SK-N-MC (cell line): ENCODE measurements around the gene NDUFA13.

Experiments
- DNase-seq: peaks from one replicate; pipeline ENCODE4 v3.0.0-alpha.2; 2011; ENCODE audit warnings: low read depth, low spot score
- H3K27ac ChIP-seq: fragments of 200-600 bp; sonication (generic); 2 replicates; pipeline ENCODE4 v1.5.1; 2016; ENCODE audit warnings: mixed run types
- H3K36me3 ChIP-seq: fragments of 200-600 bp; sonication (generic); 2 replicates; pipeline ENCODE4 v1.6.1; 2017; ENCODE audit warnings: antibody characterized with exemption, low read length, mixed read lengths; ENCODE audit not compliant: insufficient read depth
- H3K4me3 ChIP-seq: fragments of 200-600 bp; sonication (generic); 2 replicates; pipeline ENCODE4 v1.5.1; 2016
- H3K9ac ChIP-seq: fragments of 200-600 bp; sonication (generic); 2 replicates; pipeline ENCODE4 v1.8.0; 2017; ENCODE audit warnings: mixed run types, mixed read lengths; ENCODE audit not compliant: insufficient read length
- H3K9me3 ChIP-seq: fragments of 200-600 bp; sonication (generic); 2 replicates; pipeline ENCODE4 v1.6.1; 2017; ENCODE audit warnings: low read depth, mild to moderate bottlenecking, antibody characterized with exemption, low read length, moderate library complexity, mixed read lengths
- EZH2 ChIP-seq: fragments of 200-600 bp; sonication (generic); IDR thresholded peaks from one replicate; pipeline ENCODE4 v1.6.1; 2017; ENCODE audit warnings: antibody characterized with exemption
- FOXP2 ChIP-seq: optimal IDR thresholded peaks from 2 replicates; pipeline ENCODE3; 2011; ENCODE audit warnings: mild to moderate bottlenecking, moderate library complexity; ENCODE audit not compliant: insufficient read depth; ENCODE audit errors: extremely low read length, control extremely low read depth
- POLR2AphosphoS5 ChIP-seq: IDR thresholded peaks from 2 replicates; pipeline ENCODE4 v1.6.1; 2012; ENCODE audit warnings: mild to moderate bottlenecking, low read depth, low read length, borderline replicate concordance

NDUFA13 gene

GRCh38 chr19:19552798-19553197 lies 36.8 kb downstream of the NDUFA13 start:
- H3K36me3 ChIP-seq: no peaks in the 10 kb centered on the region
- H3K9me3 ChIP-seq: no peaks in the 10 kb centered on the region
- H3K9ac ChIP-seq: no peak overlapping the region
- H3K4me3 ChIP-seq: no peak overlapping the region
- no peak for DNase-seq
- no peak overlapping the region for H3K27ac ChIP-seq
- TF ChIP-seq FOXP2: no peak
- no peak for TF ChIP-seq POLR2AphosphoS5
- TF ChIP-seq EZH2: no peak

- Histone ChIP-seq H3K4me3 (no peak overlapping the region), H3K27ac (no peak overlapping the region), H3K36me3 (no peaks in the 10 kb centered on the region), H3K9ac (no peak overlapping the region), H3K9me3 (no peaks in the 10 kb centered on the region)
- no peak for DNase-seq
- TF ChIP-seq POLR2AphosphoS5 (no peak), EZH2 (no peak), FOXP2 (no peak)
These were observed 37.6 kb downstream of the NDUFA13 start for GRCh38 chr19:19553670-19554069.

DNA sequence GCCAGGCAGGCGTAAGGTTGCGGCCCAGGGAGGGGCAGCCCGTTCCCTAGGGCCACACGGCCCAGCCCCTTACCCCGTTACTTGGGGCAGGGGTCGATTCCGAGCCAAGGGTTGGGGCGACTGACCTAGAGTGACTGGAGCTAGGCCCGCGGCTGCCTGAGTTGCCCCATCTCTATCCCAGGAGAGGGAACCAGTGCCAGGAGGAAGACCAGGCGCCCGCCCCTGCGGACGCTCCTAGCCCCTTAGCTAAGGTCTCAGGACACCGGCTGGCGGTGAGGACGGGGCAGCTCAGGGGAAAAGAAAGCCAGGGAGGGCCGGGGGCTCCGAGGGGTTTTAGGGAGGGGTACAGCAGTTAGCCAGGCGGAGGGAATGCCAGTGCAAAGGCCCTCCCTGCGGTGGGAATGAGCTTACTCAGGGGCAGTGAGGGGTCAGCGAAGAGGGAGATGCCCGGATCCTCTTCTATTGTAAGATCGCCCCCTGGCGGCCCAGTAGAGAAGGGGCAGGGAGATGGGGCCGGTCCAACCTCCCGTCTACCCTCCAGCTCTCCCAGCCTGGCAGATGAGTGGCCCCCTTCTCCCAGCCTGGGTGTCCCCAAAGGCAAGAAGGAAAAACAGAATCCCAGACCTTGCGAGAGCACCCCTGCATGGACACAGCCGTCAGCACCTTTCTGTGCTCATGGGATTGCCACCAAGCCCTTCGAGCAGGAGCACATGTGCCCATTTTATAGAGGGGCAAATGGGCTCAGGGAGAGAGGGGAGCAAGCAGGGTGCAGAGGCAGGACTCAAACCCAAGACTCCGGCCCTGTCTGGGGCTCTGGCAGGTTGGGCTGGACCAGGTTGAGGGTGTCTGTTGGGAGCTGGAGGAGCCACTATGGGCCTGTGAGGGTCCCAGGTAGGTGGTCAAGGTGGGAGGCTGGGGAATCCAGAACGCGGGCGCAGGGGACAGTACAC lies 38.3 kb downstream of the NDUFA13 start:
- Histone ChIP-seq H3K9ac (no peak overlapping the region), H3K36me3 (no peaks in the 10 kb centered on the region), H3K9me3 (no peaks in the 10 kb centered on the region), H3K4me3 (no peak overlapping the region), H3K27ac (no peak overlapping the region)
- TF ChIP-seq EZH2 (no peak), POLR2AphosphoS5 (no peak), FOXP2 (no peak)
- no peak for DNase-seq

GRCh38 chr19:19558055-19558454 lies 42.0 kb downstream of the NDUFA13 start:
- no peaks in the 10 kb centered on the region for H3K9me3 ChIP-seq
- H3K36me3 ChIP-seq: no peaks in the 10 kb centered on the region
- no peak overlapping the region for H3K4me3 ChIP-seq
- no peak overlapping the region for H3K9ac ChIP-seq
- no peak overlapping the region for H3K27ac ChIP-seq
- DNase-seq: no peak
- no peak for TF ChIP-seq EZH2
- TF ChIP-seq FOXP2: no peak
- no peak for TF ChIP-seq POLR2AphosphoS5

- TF ChIP-seq POLR2AphosphoS5 (no peak), FOXP2 (no peak), EZH2 (no peak)
- Histone ChIP-seq H3K9me3 (no peaks in the 10 kb centered on the region), H3K4me3 (no peak overlapping the region), H3K36me3 (no peaks in the 10 kb centered on the region), H3K27ac (no peak overlapping the region), H3K9ac (no peak overlapping the region)
- DNase-seq: no peak
These were observed 42.6 kb downstream of the NDUFA13 start for GRCh38 chr19:19558636-19559035.

DNA sequence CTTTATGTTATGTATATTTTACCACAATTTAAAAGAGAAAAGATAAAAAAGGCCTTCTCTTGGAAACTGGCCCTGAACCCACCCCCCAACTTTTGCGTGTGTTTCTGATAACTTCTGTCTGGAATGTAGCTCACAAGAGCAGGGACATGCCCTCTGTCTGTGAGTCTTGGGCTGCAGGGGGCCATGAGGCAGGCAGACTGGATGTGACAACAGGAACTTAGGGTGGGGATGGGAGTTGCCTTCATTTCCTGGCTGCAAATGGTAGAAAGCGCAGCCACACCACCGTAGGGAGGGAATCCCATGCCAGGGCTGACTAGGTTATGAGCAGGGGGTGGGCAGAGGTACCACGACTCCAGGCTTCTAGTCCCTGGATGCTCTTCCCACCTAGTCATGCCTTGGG lies 43.9 kb downstream of the NDUFA13 start:
- Histone ChIP-seq H3K9me3 (no peaks in the 10 kb centered on the region), H3K9ac (no peak overlapping the region), H3K4me3 (no peak overlapping the region), H3K36me3 (no peaks in the 10 kb centered on the region), H3K27ac (no peak overlapping the region)
- no peak for DNase-seq
- TF ChIP-seq POLR2AphosphoS5: no peak
- TF ChIP-seq EZH2: no peak
- TF ChIP-seq FOXP2: no peak

- no peak overlapping the region for H3K27ac ChIP-seq
- DNase-seq: no peak
- no peaks in the 10 kb centered on the region for H3K9me3 ChIP-seq
- H3K9ac ChIP-seq: no peak overlapping the region
- TF ChIP-seq EZH2 (no peak), POLR2AphosphoS5 (no peak), FOXP2 (no peak)
- H3K4me3 ChIP-seq: no peak overlapping the region
- no peaks in the 10 kb centered on the region for H3K36me3 ChIP-seq
These were observed 46.1 kb downstream of the NDUFA13 start for GRCh38 chr19:19561946-19562664.

DNA sequence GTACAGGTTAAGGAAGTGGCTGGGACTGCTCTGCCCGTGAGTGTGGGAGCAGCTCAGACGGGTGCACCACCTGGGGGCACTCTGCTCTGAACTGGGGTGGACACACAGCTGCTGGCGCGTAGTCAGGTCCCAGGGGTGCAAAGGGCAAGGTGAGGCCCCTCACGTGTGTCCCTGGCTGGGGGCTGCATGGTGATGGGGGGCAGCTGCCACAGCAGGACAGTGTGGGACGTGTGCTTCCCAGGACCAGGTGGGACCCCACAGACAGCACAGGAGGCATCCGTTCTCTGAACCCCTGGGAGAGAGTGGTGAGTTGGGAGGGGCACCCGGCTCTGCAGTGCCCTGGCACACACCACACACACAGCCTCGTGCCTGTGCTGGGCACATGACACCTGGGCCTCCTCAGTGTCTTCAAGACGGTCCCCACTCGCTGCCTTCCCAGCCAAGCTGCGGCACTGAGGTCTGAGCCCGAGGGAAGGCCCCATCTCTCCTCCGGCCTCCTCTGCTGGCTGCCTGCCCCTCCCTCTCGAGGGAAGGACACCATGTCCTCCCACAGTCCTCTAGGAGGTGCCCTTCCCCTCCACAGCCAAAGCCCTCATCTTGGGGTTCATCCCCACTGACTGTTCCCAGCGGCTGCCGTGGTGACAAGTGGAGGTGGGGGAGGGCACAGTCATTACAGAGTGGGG lies 46.8 kb downstream of the NDUFA13 start:
- no peaks in the 10 kb centered on the region for H3K9me3 ChIP-seq
- H3K4me3 ChIP-seq: no peak overlapping the region
- H3K9ac ChIP-seq: no peak overlapping the region
- DNase-seq: no peak
- no peak overlapping the region for H3K27ac ChIP-seq
- H3K36me3 ChIP-seq: no peaks in the 10 kb centered on the region
- no peak for TF ChIP-seq POLR2AphosphoS5
- TF ChIP-seq EZH2: no peak
- no peak for TF ChIP-seq FOXP2
